Ovary (tissue), 3 donors: Measurements from ENCODE around the gene CDK7.

ENCODE experiments used
- POLR2A ChIP-seq: fragments of 450-650 bp; IDR thresholded peaks from one replicate; pipeline ENCODE4 v1.6.1; 2017; ENCODE audit warnings: antibody characterized with exemption, mild to moderate bottlenecking, moderate library complexity
- TF ChIP-seq, protein P1 (sequence below), 3 donors: fragments of 450-650 bp in 2 of 3; fragments of 200-600 bp in 1 of 3; IDR thresholded peaks; one replicate each; pipeline versions ENCODE4 v1.5.1 to v1.8.0; 2016 to 2022; ENCODE audit warnings: antibody characterized with exemption in 3 of 3, mild to moderate bottlenecking in 1 of 3
- donor health status: DM: no; HTN: no; CAD: no.

DNA sequence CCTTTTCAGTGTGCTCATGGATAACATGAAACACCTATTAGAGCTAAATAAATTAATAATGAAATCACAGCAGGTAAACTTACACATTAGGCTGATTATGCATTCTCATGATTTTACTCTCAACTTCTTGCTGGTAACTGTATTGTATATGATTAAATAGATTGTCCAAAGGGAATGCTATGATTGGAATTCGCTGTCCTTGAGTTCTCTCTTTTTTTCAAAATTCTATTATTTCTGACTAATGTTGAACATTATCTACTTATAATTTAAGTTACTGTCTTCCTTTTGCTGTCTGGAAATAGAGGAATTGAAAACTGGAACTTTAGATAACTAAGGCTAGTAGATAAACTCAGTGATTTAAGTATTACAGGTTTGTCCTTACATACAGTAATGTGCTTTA lies 32.2 kb upstream of the CDK7 start:
- TF ChIP-seq, protein P1, sequence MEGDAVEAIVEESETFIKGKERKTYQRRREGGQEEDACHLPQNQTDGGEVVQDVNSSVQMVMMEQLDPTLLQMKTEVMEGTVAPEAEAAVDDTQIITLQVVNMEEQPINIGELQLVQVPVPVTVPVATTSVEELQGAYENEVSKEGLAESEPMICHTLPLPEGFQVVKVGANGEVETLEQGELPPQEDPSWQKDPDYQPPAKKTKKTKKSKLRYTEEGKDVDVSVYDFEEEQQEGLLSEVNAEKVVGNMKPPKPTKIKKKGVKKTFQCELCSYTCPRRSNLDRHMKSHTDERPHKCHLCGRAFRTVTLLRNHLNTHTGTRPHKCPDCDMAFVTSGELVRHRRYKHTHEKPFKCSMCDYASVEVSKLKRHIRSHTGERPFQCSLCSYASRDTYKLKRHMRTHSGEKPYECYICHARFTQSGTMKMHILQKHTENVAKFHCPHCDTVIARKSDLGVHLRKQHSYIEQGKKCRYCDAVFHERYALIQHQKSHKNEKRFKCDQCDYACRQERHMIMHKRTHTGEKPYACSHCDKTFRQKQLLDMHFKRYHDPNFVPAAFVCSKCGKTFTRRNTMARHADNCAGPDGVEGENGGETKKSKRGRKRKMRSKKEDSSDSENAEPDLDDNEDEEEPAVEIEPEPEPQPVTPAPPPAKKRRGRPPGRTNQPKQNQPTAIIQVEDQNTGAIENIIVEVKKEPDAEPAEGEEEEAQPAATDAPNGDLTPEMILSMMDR (IDR thresholded peaks at IDR 0.05) = no peak
- TF ChIP-seq POLR2A = no peak
